ENCODE data around the gene FGF14. TPM values are rescaled to one million over a fixed set of nuclear protein-coding genes. Genes with fewer than 3 reads are reported as not detected.

The FGF14 gene
- total and polyA plus RNA-seq, 2 donors (not counting 3 experiments of a cell fraction or from before 2014, with no cell fraction given) = not detected

DNA sequence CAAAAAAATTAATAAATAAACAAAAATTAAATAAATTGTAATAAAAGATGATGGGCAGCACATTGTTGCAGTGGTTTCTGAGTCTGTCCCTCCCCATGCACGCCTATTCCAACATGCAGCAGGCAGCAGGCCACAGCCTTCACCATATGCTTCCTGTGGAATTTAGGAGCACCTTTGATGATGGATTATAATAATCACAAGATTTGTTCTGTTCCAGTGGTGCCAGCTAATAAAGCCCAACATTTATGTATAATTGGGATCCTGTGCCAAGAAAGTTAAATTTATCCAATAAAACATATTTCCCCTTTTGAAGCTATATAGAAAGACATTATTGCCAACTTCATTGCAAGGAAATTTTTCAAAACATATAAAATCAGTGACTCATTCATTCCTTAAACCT is 328.6 kb downstream of the FGF14 start:
- Histone ChIP-seq H2AFZ (ENCODE audit: low read depth, low read length) (no peak overlapping the region), H3K27ac (ENCODE audit: insufficient read depth, low read depth, low read length) (no peak overlapping the region), H3K9ac (replicated peaks; ENCODE audit: extremely low read depth, insufficient read depth, low read length) (no peak overlapping the region), H3K4me2 (ENCODE audit: insufficient read depth, low read length) (no peak overlapping the region), H3K79me2 (ENCODE audit: control insufficient read depth, insufficient read depth, low read length) (no peaks in the 10 kb centered on the region), H3K9me3 (replicated peaks; ENCODE audit: control insufficient read depth, insufficient read depth, low read length) (no peaks in the 10 kb centered on the region), H3K36me3 (ENCODE audit: control insufficient read depth in 2 of 2, extremely low read depth in 1 of 2, insufficient read depth in 2 of 2, low read length in 2 of 2) (no peaks in the 10 kb centered on the region), H3K4me3 (replicated peaks in 1 of 3; ENCODE audit: insufficient read depth in 1 of 3, low read depth in 1 of 3, low read length in 3 of 3) (no peak overlapping the region), H4K20me1 (replicated peaks; ENCODE audit: control insufficient read depth, extremely low read depth, insufficient read depth, low read length) (no peaks in the 10 kb centered on the region), H3K9me1 (replicated peaks; ENCODE audit: control insufficient read depth, extremely low read depth, insufficient read depth, low read length) (no peaks in the 10 kb centered on the region), H3K4me1 (ENCODE audit: control insufficient read depth, extremely low read depth, insufficient read depth, low read length) (no peaks in the 10 kb centered on the region), H3K27me3 (ENCODE audit: control insufficient read depth in 2 of 2, insufficient read depth in 2 of 2, low read length in 2 of 2) (no peaks in the 10 kb centered on the region)
- dilution Hi-C loops (cut with MboI; ENCODE audit: extremely low pct_ligation_motif_present, low sequenced_read_pairs) (no loop called here), intact Hi-C loops (cut with micrococcal nuclease) (no loop called here)
- FAIRE-seq = no peak
- ChIA-PET CTCF (no interaction called here), POLR2A (no interaction called here)
- no TSS peak for BruUV-seq (replicated peaks)
- no peak for TF ChIP-seq MYC (IDR thresholded peaks at IDR 0.05; ENCODE audit: low read depth, low read length)
- no peak for TF ChIP-seq JUN (IDR thresholded peaks at IDR 0.05; ENCODE audit: borderline replicate concordance, insufficient read depth, insufficient read length, low read depth)
- no peak for TF ChIP-seq GATA2 (IDR thresholded peaks at IDR 0.05; ENCODE audit: insufficient read depth, insufficient read length, low read depth, low read length)
- no peak for TF ChIP-seq POLR2AphosphoS5 (IDR thresholded peaks at IDR 0.05; ENCODE audit: insufficient read depth, low read depth, low read length)
- no peak for TF ChIP-seq MAX (IDR thresholded peaks at IDR 0.05; ENCODE audit: insufficient read depth, insufficient read length)
- no peak for TF ChIP-seq EZH2 (IDR thresholded peaks at IDR 0.05; ENCODE audit: borderline replicate concordance, low read depth, low read length, severe bottlenecking)
- TF ChIP-seq POLR2A (IDR thresholded peaks at IDR 0.05; ENCODE audit: low read depth, low read length) = no peak
- TF ChIP-seq, protein P1, sequence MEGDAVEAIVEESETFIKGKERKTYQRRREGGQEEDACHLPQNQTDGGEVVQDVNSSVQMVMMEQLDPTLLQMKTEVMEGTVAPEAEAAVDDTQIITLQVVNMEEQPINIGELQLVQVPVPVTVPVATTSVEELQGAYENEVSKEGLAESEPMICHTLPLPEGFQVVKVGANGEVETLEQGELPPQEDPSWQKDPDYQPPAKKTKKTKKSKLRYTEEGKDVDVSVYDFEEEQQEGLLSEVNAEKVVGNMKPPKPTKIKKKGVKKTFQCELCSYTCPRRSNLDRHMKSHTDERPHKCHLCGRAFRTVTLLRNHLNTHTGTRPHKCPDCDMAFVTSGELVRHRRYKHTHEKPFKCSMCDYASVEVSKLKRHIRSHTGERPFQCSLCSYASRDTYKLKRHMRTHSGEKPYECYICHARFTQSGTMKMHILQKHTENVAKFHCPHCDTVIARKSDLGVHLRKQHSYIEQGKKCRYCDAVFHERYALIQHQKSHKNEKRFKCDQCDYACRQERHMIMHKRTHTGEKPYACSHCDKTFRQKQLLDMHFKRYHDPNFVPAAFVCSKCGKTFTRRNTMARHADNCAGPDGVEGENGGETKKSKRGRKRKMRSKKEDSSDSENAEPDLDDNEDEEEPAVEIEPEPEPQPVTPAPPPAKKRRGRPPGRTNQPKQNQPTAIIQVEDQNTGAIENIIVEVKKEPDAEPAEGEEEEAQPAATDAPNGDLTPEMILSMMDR (IDR thresholded peaks at IDR 0.05; ENCODE audit: extremely low read depth in 1 of 2, insufficient read depth in 1 of 2, low read depth in 1 of 2, low read length in 2 of 2) = no peak
- DNase-seq (ENCODE audit: low read depth, low spot score) = no peak
